ENCODE results near the gene APBA1.

- TF ChIP-seq CTCF (IDR thresholded peaks at IDR 0.05) (no peak), POLR2A (IDR thresholded peaks at IDR 0.05) (no peak)
These were observed 98.5 kb downstream of the APBA1 start for GRCh38 chr9:69573651-69574050.
